DMS114 treated with DMSO at 0.1 percent for 48 hours (cell line): Measurements from ENCODE around the gene DSTYK.

Source experiments
- DNase-seq: peaks from one replicate; lab custom pipeline; 2025; ENCODE audit not compliant: unreplicated experiment; lab: John Stamatoyannopoulos, UW

The DSTYK gene, protein sequence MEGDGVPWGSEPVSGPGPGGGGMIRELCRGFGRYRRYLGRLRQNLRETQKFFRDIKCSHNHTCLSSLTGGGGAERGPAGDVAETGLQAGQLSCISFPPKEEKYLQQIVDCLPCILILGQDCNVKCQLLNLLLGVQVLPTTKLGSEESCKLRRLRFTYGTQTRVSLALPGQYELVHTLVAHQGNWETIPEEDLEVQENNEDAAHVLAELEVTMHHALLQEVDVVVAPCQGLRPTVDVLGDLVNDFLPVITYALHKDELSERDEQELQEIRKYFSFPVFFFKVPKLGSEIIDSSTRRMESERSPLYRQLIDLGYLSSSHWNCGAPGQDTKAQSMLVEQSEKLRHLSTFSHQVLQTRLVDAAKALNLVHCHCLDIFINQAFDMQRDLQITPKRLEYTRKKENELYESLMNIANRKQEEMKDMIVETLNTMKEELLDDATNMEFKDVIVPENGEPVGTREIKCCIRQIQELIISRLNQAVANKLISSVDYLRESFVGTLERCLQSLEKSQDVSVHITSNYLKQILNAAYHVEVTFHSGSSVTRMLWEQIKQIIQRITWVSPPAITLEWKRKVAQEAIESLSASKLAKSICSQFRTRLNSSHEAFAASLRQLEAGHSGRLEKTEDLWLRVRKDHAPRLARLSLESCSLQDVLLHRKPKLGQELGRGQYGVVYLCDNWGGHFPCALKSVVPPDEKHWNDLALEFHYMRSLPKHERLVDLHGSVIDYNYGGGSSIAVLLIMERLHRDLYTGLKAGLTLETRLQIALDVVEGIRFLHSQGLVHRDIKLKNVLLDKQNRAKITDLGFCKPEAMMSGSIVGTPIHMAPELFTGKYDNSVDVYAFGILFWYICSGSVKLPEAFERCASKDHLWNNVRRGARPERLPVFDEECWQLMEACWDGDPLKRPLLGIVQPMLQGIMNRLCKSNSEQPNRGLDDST

DNA sequence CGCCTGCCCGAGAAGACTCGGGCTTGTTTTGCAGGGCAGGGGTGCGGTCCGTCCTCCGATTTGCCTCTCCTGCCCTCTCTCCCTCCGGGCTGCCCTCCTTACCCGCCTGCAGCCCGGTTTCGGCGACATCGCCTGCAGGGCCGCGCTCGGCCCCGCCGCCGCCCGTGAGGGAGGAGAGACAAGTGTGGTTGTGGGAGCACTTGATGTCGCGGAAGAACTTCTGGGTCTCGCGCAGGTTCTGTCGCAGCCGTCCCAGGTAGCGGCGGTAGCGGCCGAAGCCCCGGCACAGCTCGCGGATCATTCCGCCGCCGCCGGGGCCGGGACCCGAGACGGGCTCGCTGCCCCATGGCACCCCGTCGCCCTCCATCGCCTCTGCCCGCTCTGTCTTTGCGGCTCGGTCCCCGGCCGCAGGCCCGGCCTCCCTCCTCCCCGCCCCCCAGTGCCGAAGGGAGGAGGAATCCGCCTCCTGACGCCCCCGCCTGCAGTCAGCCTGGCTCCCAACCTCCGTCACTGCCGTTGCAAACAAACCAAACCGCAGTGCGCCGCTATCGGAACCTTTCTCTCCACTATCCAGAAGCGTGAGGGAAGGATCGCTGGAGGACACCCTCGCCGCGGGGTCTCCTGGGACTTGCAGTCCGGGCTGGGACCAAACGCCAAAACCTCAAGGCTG is at the start of gene DSTYK:
Gene DSTYK, minus strand, starts transcription at position 534 of the 670 bp plus-strand sequence. Its CDS starts 167 bp downstream, at position 367.
- peak; percentile 93 for DNase-seq

DNA sequence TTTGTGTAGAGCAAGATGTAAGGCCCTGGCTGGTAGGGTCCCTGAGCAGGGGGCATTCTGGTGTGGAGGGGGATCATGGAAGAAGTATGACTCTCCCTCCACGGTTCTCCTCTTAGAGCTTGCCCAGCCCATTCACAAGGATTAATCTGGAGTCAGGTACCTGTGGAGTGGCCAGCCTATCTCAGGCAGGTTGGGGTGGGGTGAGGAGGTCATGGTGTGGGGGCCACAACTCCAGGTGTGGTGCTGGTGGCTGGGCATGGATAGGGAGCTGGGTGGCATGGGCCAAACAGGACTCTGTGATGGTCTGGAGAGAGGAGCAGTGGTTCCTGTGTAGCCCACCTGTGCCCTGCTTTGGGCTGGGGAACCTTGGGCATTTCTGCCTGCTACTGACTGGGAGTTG is 48.5 kb upstream of the DSTYK start:
- no peak for DNase-seq

- no peak for DNase-seq
These were observed 47.9 kb upstream of the DSTYK start for GRCh38 chr1:205259324-205259832.

- DNase-seq: no peak
These were observed 47.2 kb upstream of the DSTYK start for GRCh38 chr1:205258719-205259118.

DNA sequence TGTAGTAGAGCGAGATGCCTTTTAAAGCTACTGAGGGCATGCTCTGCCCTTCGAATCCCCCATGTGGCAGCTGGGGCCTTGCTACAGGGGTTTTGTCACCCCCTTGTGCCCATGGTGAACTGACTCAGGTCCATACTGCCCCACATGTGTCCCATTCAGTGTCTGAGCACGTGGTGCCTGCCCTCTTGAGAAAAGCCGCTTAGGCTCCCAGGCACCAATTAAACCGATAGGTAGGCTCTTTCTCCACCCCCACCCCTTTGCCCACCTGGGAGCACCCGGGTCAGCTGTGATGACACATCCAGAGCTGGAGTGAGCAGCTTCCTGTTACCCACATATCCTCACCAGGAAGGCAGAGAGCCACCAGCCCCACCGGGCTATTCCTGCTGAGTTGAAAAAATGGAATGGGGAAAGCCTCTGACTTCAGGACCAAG is 46.8 kb upstream of the DSTYK start:
- DNase-seq: no peak

GRCh38 chr1:205257735-205258134 is 46.2 kb upstream of the DSTYK start:
- no peak for DNase-seq

DNA sequence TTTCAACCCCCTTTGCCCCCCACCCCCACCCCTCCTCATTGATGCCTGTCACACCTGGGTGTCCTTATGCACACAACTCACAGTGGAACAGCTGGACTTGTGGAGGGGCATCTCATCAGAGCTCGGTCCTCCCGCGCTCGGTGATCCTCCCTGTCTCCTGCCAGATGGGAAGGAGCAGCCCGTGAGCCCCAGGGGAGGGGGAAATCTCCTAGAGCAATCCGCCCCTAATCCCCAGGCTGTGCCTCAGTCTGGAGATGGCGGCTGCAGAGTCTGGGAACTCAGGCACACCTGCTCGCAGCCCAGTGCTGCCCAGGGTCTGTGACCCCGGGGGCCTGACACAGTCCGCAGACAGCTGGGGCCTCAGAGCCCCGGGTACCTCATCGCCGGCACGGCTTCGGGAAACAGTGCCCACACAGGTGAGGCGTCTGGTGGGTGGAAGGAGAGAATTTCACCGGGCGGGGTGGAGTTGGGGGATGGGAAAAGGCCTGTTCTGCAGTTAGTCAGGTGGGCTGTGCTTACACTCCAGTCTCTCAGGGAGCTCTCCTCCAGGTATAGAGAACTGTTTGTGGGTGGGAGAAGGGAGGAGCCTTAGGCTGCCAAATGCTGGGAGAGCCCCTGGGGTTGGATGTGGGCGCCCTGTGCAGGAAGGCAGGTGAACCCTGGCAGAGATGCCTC is 45.6 kb upstream of the DSTYK start:
- DNase-seq: no peak

DNA sequence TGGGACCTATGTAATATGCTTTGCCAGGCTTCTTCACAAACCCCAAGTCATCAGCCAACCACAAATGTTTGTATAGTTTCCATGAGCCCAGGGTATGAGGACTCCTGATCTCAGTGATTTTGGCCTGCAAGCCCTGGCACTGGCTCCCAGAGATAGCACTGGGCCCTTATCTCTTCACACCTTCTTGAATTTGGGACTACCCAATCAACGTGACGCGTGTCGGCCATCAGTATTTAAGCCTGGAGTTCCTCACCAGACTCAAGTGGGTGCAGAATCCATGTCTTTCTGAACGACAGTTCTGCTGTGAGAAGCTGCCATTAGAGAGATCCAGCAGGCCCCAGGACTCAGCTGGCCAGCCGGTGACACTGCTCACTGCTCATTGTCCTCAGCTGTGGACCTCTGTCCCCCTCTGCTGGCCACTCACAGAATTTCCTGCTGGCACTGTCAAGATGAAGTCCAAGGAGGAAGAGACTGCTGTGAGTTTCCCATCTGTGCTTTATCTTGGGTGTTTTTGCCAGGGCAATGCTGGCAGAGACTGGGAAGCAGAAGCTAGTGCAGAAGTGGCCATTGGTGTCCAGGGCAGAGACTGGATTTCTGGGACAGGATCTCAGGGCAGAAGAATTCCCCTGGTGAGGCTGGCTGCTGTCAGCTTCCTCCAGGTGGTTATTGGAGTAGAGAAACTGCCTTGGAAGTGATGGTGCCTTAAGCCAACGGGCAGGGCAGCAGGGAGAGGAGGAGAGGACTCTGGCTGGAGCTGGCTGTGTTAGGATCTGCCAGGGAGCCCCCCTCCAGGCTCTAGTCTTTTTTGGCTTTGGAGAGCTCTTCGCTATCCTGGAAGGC is 44.7 kb upstream of the DSTYK start:
- peak; percentile 65 for DNase-seq

GRCh38 chr1:205251576-205251975 is 40.1 kb upstream of the DSTYK start:
- DNase-seq: no peak

- DNase-seq: no peak
These were observed 39.2 kb upstream of the DSTYK start for GRCh38 chr1:205250699-205251098.

GRCh38 chr1:205249651-205250050 is 38.1 kb upstream of the DSTYK start:
- DNase-seq: no peak

DNA sequence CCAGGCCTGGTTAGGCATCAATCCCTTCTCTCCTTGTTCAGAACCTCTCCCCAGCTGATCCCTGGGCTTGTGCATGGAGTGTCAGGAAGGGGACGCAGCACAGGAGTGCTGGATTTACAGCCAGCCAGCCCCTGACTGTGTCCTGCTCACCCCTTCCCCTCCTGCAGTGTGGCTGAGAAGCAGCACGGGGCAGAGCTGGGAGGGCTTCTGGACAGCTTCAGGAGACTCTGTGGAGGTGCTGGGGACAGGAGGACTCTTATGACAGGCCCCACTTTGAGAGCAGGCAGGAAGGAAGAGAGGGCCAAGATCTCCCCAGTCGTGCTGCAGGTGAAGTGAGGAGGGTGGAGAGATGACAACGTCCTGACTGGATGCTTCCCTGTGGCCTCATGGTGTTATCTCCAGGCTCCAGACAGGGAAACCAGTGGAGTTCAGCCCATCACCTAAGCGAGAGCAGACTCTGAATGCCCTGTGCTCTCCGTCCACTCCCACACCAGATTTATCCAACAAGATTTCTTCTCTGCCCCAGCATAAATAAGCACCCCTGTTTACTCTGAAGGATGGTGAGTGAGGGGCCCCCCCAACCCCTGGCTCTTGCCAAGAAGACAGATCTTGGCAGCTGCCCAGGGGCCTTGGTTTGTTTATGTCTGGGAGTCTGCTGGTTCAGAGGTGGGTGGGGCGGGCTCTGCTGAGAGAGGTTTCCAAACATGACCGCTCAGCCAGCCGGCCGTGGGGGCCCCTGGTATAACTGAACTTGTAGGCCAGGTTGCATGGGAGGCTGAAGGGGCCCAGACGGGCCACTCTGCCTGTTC is 37.5 kb upstream of the DSTYK start:
- DNase-seq: no peak

DNA sequence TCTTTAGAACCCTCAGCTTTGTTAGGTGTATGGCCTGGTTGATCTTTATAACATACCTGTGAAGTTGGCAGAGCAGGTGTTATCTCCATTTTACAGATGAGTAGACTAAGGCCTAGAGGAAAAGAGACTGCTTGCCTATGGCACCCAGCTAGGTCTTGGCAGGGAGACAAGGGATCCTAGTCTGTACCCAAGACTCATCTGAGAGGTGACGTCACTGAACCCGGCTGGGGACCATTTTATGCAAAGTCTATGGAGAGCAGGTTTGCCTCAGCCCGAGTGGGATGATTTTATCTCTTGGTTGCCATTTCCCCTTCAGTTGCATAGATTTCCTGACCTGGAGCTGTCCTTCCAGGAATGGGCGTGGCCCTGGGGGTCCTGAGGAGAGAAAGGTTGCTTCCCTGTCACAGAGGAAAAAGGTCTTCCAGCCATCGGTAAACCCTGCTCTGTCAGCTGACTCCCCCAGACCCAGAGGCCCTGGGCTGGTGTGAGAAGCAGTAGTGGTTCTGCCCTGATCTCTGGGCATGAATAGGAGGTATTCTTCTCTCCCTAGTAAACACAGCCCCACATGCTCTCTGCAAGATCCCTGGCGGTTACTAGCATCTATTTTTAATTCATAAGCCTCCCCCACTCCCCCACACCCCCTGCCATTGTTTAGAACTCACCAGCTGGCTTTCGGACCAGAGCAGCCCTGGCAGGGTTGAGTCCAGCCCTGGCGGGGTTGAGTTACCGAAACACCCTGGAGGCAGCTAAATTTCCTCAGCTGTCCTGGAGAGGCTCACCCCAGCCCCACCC is 35.8 kb upstream of the DSTYK start:
- no peak for DNase-seq

- DNase-seq: no peak
These were observed 35.0 kb upstream of the DSTYK start for GRCh38 chr1:205246351-205247119.

DNA sequence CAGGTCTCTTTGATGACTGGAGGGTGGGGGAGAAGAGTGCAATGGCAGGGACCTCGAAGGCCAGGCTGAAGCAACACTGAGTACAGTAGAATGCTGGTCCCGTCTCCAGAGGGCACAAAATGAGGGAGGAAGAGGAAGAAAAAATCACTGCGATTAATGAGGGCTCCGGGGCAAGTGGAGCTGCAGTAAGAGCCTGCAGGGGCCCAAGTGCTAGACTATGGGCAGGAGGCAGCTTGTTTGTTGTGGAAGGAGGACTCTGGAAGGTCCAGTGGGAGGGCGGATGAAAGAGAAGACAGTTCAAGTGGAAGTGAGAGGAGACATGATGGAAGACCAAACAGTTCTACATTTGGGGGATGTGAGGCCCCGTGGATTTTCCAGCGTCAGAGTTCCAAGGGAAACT is 33.6 kb upstream of the DSTYK start:
- no peak for DNase-seq

GRCh38 chr1:205244384-205244783 is 32.9 kb upstream of the DSTYK start:
- no peak for DNase-seq
